ENCODE results near the gene KLK15.

GRCh38 chr19:50819636-50820035 is 13.7 kb downstream of the KLK15 start:
- no peak for TF ChIP-seq CTCF (IDR thresholded peaks at IDR 0.05)
- TF ChIP-seq ZFX (IDR thresholded peaks at IDR 0.05; ENCODE audit: borderline replicate concordance), result no peak

Measured in 22Rv1 (cell line).